ENCODE data around the gene SLC4A1.
A peak's percentile ranks its signal among the peaks of the same experiment; 100 is the strongest.

SLC4A1 gene

GRCh38 chr17:44216694-44217093, 51.2 kb downstream of the SLC4A1 start:
- Histone ChIP-seq H3K27ac (ENCODE audit: low read depth, low read length) (no peak overlapping the region), H3K9me3 (ENCODE audit: control insufficient read depth in 1 of 2, low read length in 2 of 2) (no peaks in the 10 kb centered on the region), H3K36me3 (ENCODE audit: control insufficient read depth in 1 of 2, insufficient read depth in 2 of 2, low read length in 2 of 2) (peaks cover 30 to 36% of the 10 kb centered on the region in 2 donors), H3K9ac (ENCODE audit: low read depth in 1 of 2, low read length in 2 of 2) (peak overlapping the region in 1 of 2 donors; percentile 0), H3K4me1 (ENCODE audit: control insufficient read depth in 1 of 2, insufficient read depth in 2 of 2, low read length in 2 of 2) (peaks cover 23 to 28% of the 10 kb centered on the region in 2 donors), H3K4me3 (ENCODE audit: low read depth in 1 of 2, low read length in 2 of 2) (no peak overlapping the region), H3K27me3 (ENCODE audit: control insufficient read depth in 1 of 2, insufficient read depth in 2 of 2, low read length in 2 of 2) (no peaks in the 10 kb centered on the region)

GRCh38 chr17:44216173-44216572, 51.8 kb downstream of the SLC4A1 start:
- no peak overlapping the region for H3K4me3 ChIP-seq (ENCODE audit: low read depth in 1 of 2, low read length in 2 of 2)
- peak overlapping the region in 1 of 2 donors; percentile 0 for H3K9ac ChIP-seq (ENCODE audit: low read depth in 1 of 2, low read length in 2 of 2)
- H3K36me3 ChIP-seq (ENCODE audit: control insufficient read depth in 1 of 2, insufficient read depth in 2 of 2, low read length in 2 of 2), result peaks cover 30 to 42% of the 10 kb centered on the region in 2 donors
- no peaks in the 10 kb centered on the region for H3K27me3 ChIP-seq (ENCODE audit: control insufficient read depth in 1 of 2, insufficient read depth in 2 of 2, low read length in 2 of 2)
- no peaks in the 10 kb centered on the region for H3K9me3 ChIP-seq (ENCODE audit: control insufficient read depth in 1 of 2, low read length in 2 of 2)
- no peak overlapping the region for H3K27ac ChIP-seq (ENCODE audit: low read depth, low read length)
- H3K4me1 ChIP-seq (ENCODE audit: control insufficient read depth in 1 of 2, insufficient read depth in 2 of 2, low read length in 2 of 2), result peaks cover 23 to 28% of the 10 kb centered on the region in 2 donors

- no peak overlapping the region for H3K27ac ChIP-seq (ENCODE audit: low read depth, low read length)
- peaks cover 26 to 41% of the 10 kb centered on the region in 2 donors for H3K4me1 ChIP-seq (ENCODE audit: control insufficient read depth in 1 of 2, insufficient read depth in 2 of 2, low read length in 2 of 2)
- H3K9ac ChIP-seq (ENCODE audit: low read depth in 1 of 2, low read length in 2 of 2), result no peak overlapping the region
- no peaks in the 10 kb centered on the region for H3K27me3 ChIP-seq (ENCODE audit: control insufficient read depth in 1 of 2, insufficient read depth in 2 of 2, low read length in 2 of 2)
- H3K4me3 ChIP-seq (ENCODE audit: low read depth in 1 of 2, low read length in 2 of 2), result no peak overlapping the region
- H3K9me3 ChIP-seq (ENCODE audit: control insufficient read depth in 1 of 2, low read length in 2 of 2), result no peaks in the 10 kb centered on the region
- peaks cover 30 to 46% of the 10 kb centered on the region in 2 donors for H3K36me3 ChIP-seq (ENCODE audit: control insufficient read depth in 1 of 2, insufficient read depth in 2 of 2, low read length in 2 of 2)
Measured at GRCh38 chr17:44214896-44215295, 53.0 kb downstream of the SLC4A1 start.

DNA sequence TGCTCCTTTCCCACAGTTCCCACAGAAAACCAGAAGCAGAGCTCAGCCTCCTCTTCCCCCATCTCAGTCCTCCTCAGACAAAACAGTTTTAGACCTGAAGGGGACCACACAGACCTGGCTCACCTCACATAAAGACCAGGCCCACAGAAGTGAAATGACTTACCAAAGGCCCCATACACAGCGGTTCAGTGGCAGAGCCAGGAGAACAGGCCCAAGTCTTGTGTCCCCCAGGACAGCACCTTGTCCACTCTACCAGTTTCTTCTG, 53.8 kb downstream of the SLC4A1 start:
- Histone ChIP-seq H3K4me1 (ENCODE audit: control insufficient read depth in 1 of 2, insufficient read depth in 2 of 2, low read length in 2 of 2) (peaks cover 26 to 41% of the 10 kb centered on the region in 2 donors), H3K4me3 (ENCODE audit: low read depth in 1 of 2, low read length in 2 of 2) (no peak overlapping the region), H3K27ac (ENCODE audit: low read depth, low read length) (no peak overlapping the region), H3K27me3 (ENCODE audit: control insufficient read depth in 1 of 2, insufficient read depth in 2 of 2, low read length in 2 of 2) (no peaks in the 10 kb centered on the region), H3K36me3 (ENCODE audit: control insufficient read depth in 1 of 2, insufficient read depth in 2 of 2, low read length in 2 of 2) (peaks cover 30 to 53% of the 10 kb centered on the region in 2 donors), H3K9me3 (ENCODE audit: control insufficient read depth in 1 of 2, low read length in 2 of 2) (no peaks in the 10 kb centered on the region), H3K9ac (ENCODE audit: low read depth in 1 of 2, low read length in 2 of 2) (no peak overlapping the region)

DNA sequence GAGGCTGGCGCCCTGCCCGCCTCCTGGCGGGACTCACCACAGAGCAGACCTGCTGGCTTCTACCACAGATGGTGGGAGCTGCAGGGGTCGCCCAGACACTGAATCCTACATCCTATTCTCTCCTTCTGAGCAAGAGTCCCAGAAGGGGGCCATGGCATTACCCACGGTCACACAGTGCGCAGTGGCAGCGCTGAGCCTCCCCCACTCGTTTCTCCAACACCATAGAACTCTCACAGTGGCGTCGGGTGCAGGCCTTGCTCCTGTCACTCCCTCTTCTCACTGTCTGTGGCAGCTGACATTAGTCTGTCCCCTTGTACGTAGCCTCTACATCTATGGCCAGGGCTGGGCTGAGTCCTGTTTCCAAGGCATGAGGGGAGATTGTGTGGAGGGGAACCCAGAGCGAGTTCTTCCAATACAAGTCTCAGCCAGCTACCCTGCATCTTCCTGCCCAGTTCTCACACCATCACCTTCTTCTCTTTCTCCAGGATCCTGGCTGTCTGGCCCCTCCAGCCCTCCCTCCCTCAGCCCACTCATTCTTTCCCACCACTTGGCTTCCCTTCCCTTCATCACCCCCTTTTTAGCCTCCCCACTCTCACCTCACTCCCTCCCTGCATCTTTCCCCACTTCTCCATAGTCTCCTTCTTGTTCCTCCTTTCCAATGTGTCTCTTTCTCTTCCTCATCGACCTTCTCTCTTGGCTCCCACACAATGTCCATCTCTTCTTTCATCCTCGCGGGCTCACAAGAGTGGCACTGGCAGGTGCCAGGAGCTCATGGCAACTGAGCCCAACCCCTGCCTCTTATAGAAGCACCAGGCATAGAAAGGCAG, 54.3 kb downstream of the SLC4A1 start:
- no peaks in the 10 kb centered on the region for H3K9me3 ChIP-seq (ENCODE audit: control insufficient read depth in 1 of 2, low read length in 2 of 2)
- H3K4me3 ChIP-seq (ENCODE audit: low read depth in 1 of 2, low read length in 2 of 2), result no peak overlapping the region
- no peak overlapping the region for H3K9ac ChIP-seq (ENCODE audit: low read depth in 1 of 2, low read length in 2 of 2)
- peaks cover 32 to 59% of the 10 kb centered on the region in 2 donors for H3K36me3 ChIP-seq (ENCODE audit: control insufficient read depth in 1 of 2, insufficient read depth in 2 of 2, low read length in 2 of 2)
- H3K27ac ChIP-seq (ENCODE audit: low read depth, low read length), result no peak overlapping the region
- no peaks in the 10 kb centered on the region for H3K27me3 ChIP-seq (ENCODE audit: control insufficient read depth in 1 of 2, insufficient read depth in 2 of 2, low read length in 2 of 2)
- peaks cover 26 to 41% of the 10 kb centered on the region in 2 donors for H3K4me1 ChIP-seq (ENCODE audit: control insufficient read depth in 1 of 2, insufficient read depth in 2 of 2, low read length in 2 of 2)

GRCh38 chr17:44212507-44213402, 55.2 kb downstream of the SLC4A1 start:
- Histone ChIP-seq H3K27ac (ENCODE audit: low read depth, low read length) (no peak overlapping the region), H3K27me3 (ENCODE audit: control insufficient read depth in 1 of 2, insufficient read depth in 2 of 2, low read length in 2 of 2) (no peaks in the 10 kb centered on the region), H3K4me1 (ENCODE audit: control insufficient read depth in 1 of 2, insufficient read depth in 2 of 2, low read length in 2 of 2) (peaks cover 21 to 36% of the 10 kb centered on the region in 2 donors), H3K36me3 (ENCODE audit: control insufficient read depth in 1 of 2, insufficient read depth in 2 of 2, low read length in 2 of 2) (peaks cover 38 to 66% of the 10 kb centered on the region in 2 donors), H3K4me3 (ENCODE audit: low read depth in 1 of 2, low read length in 2 of 2) (no peak overlapping the region), H3K9me3 (ENCODE audit: control insufficient read depth in 1 of 2, low read length in 2 of 2) (no peaks in the 10 kb centered on the region), H3K9ac (ENCODE audit: low read depth in 1 of 2, low read length in 2 of 2) (no peak overlapping the region)

- Histone ChIP-seq H3K4me1 (ENCODE audit: control insufficient read depth in 1 of 2, insufficient read depth in 2 of 2, low read length in 2 of 2) (peaks cover 11 to 24% of the 10 kb centered on the region in 2 donors), H3K36me3 (ENCODE audit: control insufficient read depth in 1 of 2, insufficient read depth in 2 of 2, low read length in 2 of 2) (peaks cover 42 to 74% of the 10 kb centered on the region in 2 donors), H3K4me3 (ENCODE audit: low read depth in 1 of 2, low read length in 2 of 2) (no peak overlapping the region), H3K27ac (ENCODE audit: low read depth, low read length) (no peak overlapping the region), H3K9ac (ENCODE audit: low read depth in 1 of 2, low read length in 2 of 2) (no peak overlapping the region), H3K27me3 (ENCODE audit: control insufficient read depth in 1 of 2, insufficient read depth in 2 of 2, low read length in 2 of 2) (no peaks in the 10 kb centered on the region), H3K9me3 (ENCODE audit: control insufficient read depth in 1 of 2, low read length in 2 of 2) (no peaks in the 10 kb centered on the region)
Measured at GRCh38 chr17:44211281-44212265, 56.4 kb downstream of the SLC4A1 start.

- no peak overlapping the region for H3K27ac ChIP-seq (ENCODE audit: low read depth, low read length)
- H3K27me3 ChIP-seq (ENCODE audit: control insufficient read depth in 1 of 2, insufficient read depth in 2 of 2, low read length in 2 of 2), result no peaks in the 10 kb centered on the region
- peaks cover 32 to 65% of the 10 kb centered on the region in 2 donors for H3K36me3 ChIP-seq (ENCODE audit: control insufficient read depth in 1 of 2, insufficient read depth in 2 of 2, low read length in 2 of 2)
- H3K4me3 ChIP-seq (ENCODE audit: low read depth in 1 of 2, low read length in 2 of 2), result no peak overlapping the region
- peaks cover 3 to 14% of the 10 kb centered on the region in 2 donors for H3K4me1 ChIP-seq (ENCODE audit: control insufficient read depth in 1 of 2, insufficient read depth in 2 of 2, low read length in 2 of 2)
- H3K9me3 ChIP-seq (ENCODE audit: control insufficient read depth in 1 of 2, low read length in 2 of 2), result no peaks in the 10 kb centered on the region
- H3K9ac ChIP-seq (ENCODE audit: low read depth in 1 of 2, low read length in 2 of 2), result peak overlapping the region in 1 of 2 donors; percentile 44
Measured at GRCh38 chr17:44210342-44211192, 57.4 kb downstream of the SLC4A1 start.

DNA sequence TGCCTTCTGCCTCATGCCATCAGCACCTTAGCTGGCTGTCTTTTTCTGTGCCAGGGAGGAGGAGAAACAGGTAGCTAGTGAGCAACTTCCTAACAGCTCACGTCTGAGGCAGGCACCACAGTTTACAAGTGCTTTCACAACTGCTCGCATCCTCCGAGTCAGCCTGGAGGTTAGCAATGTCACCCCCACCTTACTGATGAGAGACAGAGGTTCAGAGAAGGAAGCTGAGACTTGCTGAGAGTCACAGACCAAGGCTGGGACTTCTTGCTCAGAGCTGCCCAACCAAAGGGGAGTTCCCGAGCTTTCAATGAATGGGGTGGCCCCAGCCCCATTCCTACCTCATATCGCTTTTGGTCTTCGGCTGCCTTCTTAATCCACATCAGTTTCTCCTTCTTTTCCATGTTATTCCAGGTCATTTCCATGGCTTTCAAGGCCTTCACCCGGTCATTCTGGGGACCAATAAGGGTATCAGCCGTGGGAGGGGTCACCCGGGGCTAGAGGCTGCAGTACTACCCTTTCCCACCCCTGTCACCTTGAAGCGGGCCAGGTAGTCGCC, 58.1 kb downstream of the SLC4A1 start:
- Histone ChIP-seq H3K9me3 (ENCODE audit: control insufficient read depth in 1 of 2, low read length in 2 of 2) (no peaks in the 10 kb centered on the region), H3K4me3 (ENCODE audit: low read depth in 1 of 2, low read length in 2 of 2) (no peak overlapping the region), H3K27me3 (ENCODE audit: control insufficient read depth in 1 of 2, insufficient read depth in 2 of 2, low read length in 2 of 2) (no peaks in the 10 kb centered on the region), H3K4me1 (ENCODE audit: control insufficient read depth in 1 of 2, insufficient read depth in 2 of 2, low read length in 2 of 2) (peaks cover 3 to 13% of the 10 kb centered on the region in 2 donors), H3K9ac (ENCODE audit: low read depth in 1 of 2, low read length in 2 of 2) (peak overlapping the region in 1 of 2 donors; percentile 44), H3K36me3 (ENCODE audit: control insufficient read depth in 1 of 2, insufficient read depth in 2 of 2, low read length in 2 of 2) (peaks cover 25 to 58% of the 10 kb centered on the region in 2 donors), H3K27ac (ENCODE audit: low read depth, low read length) (no peak overlapping the region)

Measured in duodenal mucosa (tissue), 2 donors.